GM19239 (cell line): Measurements from ENCODE around the gene CDH12.
"Not testable (repeated sequence)": the region's sequence is repeated elsewhere in the genome, so short reads cannot be mapped to it uniquely, and the experiment has no call there.

ENCODE experiments used
- DNase-seq: peaks from one replicate; pipeline ENCODE4 v3.0.0; 2011; ENCODE audit warnings: low spot score; ENCODE audit not compliant: insufficient read length
- FAIRE-seq: peaks from 2 replicates; lab custom pipeline; 2011; peaks lifted over from hg19 to GRCh38; lab: Jason Lieb, UNC

Gene CDH12

GRCh38 chr5:22344000-22344399 is 509.1 kb downstream of the CDH12 start:
- DNase-seq: no peak

GRCh38 chr5:22341406-22341805 is 511.7 kb downstream of the CDH12 start:
- no peak for FAIRE-seq
- DNase-seq: no peak

More at GRCh38 chr5:22344000-22344399, 509.1 kb downstream of the CDH12 start:
- FAIRE-seq: no peak

- not testable (repeated sequence) for DNase-seq, FAIRE-seq
Measured at GRCh38 chr5:22332949-22333348, 520.2 kb downstream of the CDH12 start.

GRCh38 chr5:22329683-22330082 is 523.5 kb downstream of the CDH12 start:
- no peak for DNase-seq
- no peak for FAIRE-seq

- no peak for FAIRE-seq
- DNase-seq: no peak
Measured at GRCh38 chr5:22319798-22320197, 533.3 kb downstream of the CDH12 start.

- no peak for FAIRE-seq
- no peak for DNase-seq
Measured at GRCh38 chr5:22316294-22316693, 536.9 kb downstream of the CDH12 start.

GRCh38 chr5:22315052-22315451 is 538.1 kb downstream of the CDH12 start:
- not testable (repeated sequence) for DNase-seq, FAIRE-seq

- FAIRE-seq: no peak
- DNase-seq: no peak
Measured at GRCh38 chr5:22314548-22314947, 538.6 kb downstream of the CDH12 start.

GRCh38 chr5:22306011-22306410 is 547.1 kb downstream of the CDH12 start:
- no peak for DNase-seq
- FAIRE-seq: no peak

- DNase-seq (no peak), FAIRE-seq (no peak)
Measured at GRCh38 chr5:22295832-22296231, 557.3 kb downstream of the CDH12 start.

- no peak for DNase-seq
- no peak for FAIRE-seq
Measured at GRCh38 chr5:22293147-22293546, 560.0 kb downstream of the CDH12 start.

GRCh38 chr5:22278164-22278563 is 575.0 kb downstream of the CDH12 start:
- no peak for FAIRE-seq
- no peak for DNase-seq

- DNase-seq (no peak), FAIRE-seq (no peak)
Measured at GRCh38 chr5:22277006-22277405, 576.1 kb downstream of the CDH12 start.

- FAIRE-seq, DNase-seq: not testable (repeated sequence)
Measured at GRCh38 chr5:22265855-22266254, 587.3 kb downstream of the CDH12 start.

GRCh38 chr5:22258139-22258538 is 595.0 kb downstream of the CDH12 start:
- no peak for FAIRE-seq
- DNase-seq: no peak

- no peak for FAIRE-seq
- DNase-seq: no peak
Measured at GRCh38 chr5:22250528-22250927, 602.6 kb downstream of the CDH12 start.

GRCh38 chr5:22249209-22249729 is 603.9 kb downstream of the CDH12 start:
- FAIRE-seq (no peak), DNase-seq (no peak)

GRCh38 chr5:22245770-22246169 is 607.4 kb downstream of the CDH12 start:
- FAIRE-seq: no peak

GRCh38 chr5:22242532-22242931 is 610.6 kb downstream of the CDH12 start:
- FAIRE-seq (no peak), DNase-seq (no peak)

More at GRCh38 chr5:22245770-22246169, 607.4 kb downstream of the CDH12 start:
- no peak for DNase-seq

GRCh38 chr5:22238047-22238446 is 615.1 kb downstream of the CDH12 start:
- no peak for FAIRE-seq
- DNase-seq: no peak

GRCh38 chr5:22226423-22226822 is 626.7 kb downstream of the CDH12 start:
- no peak for DNase-seq
- FAIRE-seq: no peak

GRCh38 chr5:22223079-22223478 is 630.1 kb downstream of the CDH12 start:
- FAIRE-seq: no peak
- DNase-seq: no peak
